NCI-H146 treated with DMSO at 0.1 percent for 48 hours (cell line): ENCODE results near the gene CLEC1A.

ENCODE experiments used
- DNase-seq: peaks from one replicate; lab custom pipeline; 2025; ENCODE audit not compliant: unreplicated experiment; lab: John Stamatoyannopoulos, UW

Gene CLEC1A

GRCh38 chr12:10101648-10102220 lies 2.9 kb upstream of the CLEC1A start:
- no peak for DNase-seq

- DNase-seq = no peak
Observed at GRCh38 chr12:10101042-10101579, 2.3 kb upstream of the CLEC1A start.

- DNase-seq = no peak
Observed at GRCh38 chr12:10097521-10097920, 1.3 kb downstream of the CLEC1A start.

DNA sequence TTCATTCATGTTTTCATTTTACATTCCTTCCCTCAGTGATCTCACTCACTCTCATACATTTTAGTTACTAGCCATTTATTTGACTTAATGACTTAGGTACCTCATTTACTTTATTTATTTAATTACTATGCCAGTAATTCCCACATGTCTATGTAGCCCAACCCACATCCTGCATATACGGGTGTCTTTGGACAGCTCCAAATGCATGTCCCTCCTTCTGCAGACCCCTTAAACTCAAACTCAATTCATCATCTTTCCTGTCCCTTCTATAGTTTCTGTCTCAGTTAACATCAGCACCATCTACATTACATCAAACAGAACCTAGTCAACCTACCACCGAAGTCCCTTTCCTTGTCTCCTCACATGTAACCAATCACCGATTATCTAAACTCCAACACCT lies 2.8 kb downstream of the CLEC1A start:
- DNase-seq = no peak

GRCh38 chr12:10094646-10095395 lies 4.0 kb downstream of the CLEC1A start:
- DNase-seq = no peak

- no peak for DNase-seq
Observed at GRCh38 chr12:10088955-10089900, 9.6 kb downstream of the CLEC1A start.

DNA sequence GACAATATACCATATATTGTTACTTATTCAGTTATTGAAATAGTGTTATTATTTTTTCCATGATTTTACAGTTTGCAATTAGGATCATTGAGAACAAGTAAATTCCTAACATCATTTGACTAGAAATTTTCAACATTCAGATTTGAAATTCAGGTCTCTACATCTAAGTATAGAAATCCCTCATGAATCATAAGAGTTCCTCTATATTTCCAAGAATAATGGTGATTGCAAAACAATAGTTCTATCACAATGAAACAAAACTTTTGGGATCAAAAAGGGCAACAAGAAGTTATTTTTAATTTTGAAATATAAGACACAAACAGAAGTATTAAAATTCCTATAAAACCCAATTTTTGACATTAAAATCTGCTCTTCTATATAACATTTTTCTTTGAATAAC lies 10.8 kb downstream of the CLEC1A start:
- no peak for DNase-seq

- no peak for DNase-seq
Observed at GRCh38 chr12:10086387-10086786, 12.4 kb downstream of the CLEC1A start.

GRCh38 chr12:10084733-10085132 lies 14.1 kb downstream of the CLEC1A start:
- no peak for DNase-seq

DNA sequence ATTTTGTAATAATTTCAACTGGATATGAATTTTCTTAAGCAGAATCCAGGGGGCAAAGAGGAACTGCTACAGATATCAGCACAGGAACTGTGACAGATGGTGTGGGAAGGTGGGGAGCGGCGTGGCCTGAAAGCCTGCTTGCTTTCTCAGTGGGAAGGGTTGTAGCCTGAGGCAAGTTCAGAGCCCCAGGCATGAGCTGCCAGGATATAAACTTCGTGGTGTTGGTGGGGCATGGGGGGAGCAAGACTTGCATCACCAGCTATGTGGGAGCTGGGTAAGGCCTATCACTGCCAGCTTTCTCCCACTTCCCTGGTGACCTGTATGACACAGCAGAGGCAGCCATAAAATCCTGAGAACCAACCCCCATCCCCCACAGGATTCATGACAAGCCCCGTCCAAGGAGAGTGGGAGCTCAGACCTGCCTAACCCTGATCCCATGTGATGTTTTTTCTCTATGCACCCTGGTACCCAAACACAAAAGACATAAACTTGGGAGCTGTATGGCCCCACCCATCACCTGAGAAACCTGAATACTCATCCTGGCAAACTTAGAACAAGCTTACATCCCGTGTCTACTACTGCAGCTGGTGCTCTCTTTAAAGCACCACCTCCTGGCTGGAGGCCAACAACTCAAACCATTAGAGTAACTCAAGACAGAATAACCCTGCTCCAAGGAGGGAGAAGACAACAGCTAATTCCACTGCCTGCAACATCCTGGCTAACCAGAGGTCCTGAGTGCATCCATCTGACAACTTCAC lies 16.5 kb downstream of the CLEC1A start:
- DNase-seq = no peak

- no peak for DNase-seq
Observed at GRCh38 chr12:10075451-10075850, 23.3 kb downstream of the CLEC1A start.

GRCh38 chr12:10073261-10073660 lies 25.5 kb downstream of the CLEC1A start:
- no peak for DNase-seq

GRCh38 chr12:10072131-10072530 lies 26.7 kb downstream of the CLEC1A start:
- no peak for DNase-seq

GRCh38 chr12:10070380-10070779 lies 28.4 kb downstream of the CLEC1A start:
- DNase-seq = no peak

- DNase-seq = no peak
Observed at GRCh38 chr12:10069976-10070375, 28.8 kb downstream of the CLEC1A start.

- no peak for DNase-seq
Observed at GRCh38 chr12:10069099-10069498, 29.7 kb downstream of the CLEC1A start.

DNA sequence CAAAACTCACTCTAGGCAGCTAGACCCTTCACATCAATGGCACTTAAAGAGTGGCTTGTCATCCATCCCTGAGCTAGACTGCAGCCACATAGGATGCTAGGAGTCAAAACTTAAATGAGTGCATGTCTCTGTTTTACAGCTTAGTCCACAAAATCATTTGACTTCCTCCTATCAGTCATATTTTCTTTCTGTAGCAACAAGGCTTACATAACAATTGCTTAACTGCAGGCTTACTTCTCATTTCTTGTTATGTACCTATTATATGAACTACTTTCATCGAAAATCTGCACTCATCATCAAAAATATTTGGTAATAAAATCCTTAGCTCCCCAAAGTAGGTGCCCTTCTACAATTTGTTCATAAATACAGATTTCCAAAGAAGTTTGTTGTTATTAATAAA lies 30.1 kb downstream of the CLEC1A start:
- no peak for DNase-seq

DNA sequence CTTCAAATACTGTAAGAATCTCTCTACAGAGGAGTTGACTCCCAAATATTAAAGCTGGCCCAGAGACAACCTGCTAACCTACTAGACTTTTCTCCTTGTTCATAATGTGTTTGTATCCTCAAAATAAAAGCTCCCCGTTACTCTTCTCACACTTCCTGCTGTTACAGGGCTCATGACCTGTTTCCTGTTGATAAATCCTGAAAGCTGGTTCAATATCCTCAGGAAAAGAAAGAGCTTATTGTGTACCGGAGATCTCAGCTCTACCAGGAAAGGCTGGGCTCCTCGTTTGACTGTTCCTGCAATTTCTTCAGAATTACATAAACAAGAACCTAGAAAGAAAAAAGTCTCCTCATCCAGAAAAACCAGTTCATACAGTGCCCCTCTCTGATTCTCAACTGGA lies 30.8 kb downstream of the CLEC1A start:
- DNase-seq = no peak

GRCh38 chr12:10067264-10067663 lies 31.5 kb downstream of the CLEC1A start:
- no peak for DNase-seq

GRCh38 chr12:10065241-10065640 lies 33.5 kb downstream of the CLEC1A start:
- no peak for DNase-seq

DNA sequence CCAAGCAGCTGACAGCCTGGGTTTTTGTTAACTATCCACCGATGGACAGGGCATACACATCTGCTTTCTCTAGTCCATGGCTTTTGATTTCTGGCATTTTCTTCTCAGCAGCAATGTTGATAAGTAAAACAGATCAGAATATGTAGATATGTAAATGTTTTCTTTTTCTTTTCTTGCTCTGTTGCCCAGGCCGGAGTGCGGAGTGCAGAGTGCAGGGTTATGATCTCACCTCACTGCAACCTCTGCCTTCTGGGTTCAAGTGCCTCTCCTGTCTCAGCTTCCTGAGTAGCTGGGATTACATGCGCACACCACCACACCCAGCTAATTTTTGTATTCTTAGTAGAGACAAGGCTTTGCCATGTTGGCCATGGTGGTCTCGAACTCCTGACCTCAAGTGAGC lies 40.4 kb downstream of the CLEC1A start:
- no peak for DNase-seq
